Smooth muscle cell (in vitro differentiated cells): ENCODE measurements around the gene HYAL4. TPM values are rescaled to one million over a fixed set of nuclear protein-coding genes. Genes with fewer than 3 reads are reported as not detected.
"Not testable (repeated sequence)": the region's sequence is repeated elsewhere in the genome, so short reads cannot be mapped to it uniquely, and the experiment has no call there.

Experiments used
- DNase-seq: peaks from one replicate; lab custom pipeline; 2025; ENCODE audit not compliant: unreplicated experiment; lab: John Stamatoyannopoulos, UW
- H2AFZ ChIP-seq: fragments of 200-600 bp; sonication (generic); 2 replicates; pipeline ENCODE4 v1.6.0; 2016; ENCODE audit warnings: antibody characterized with exemption, low read depth, mild to moderate bottlenecking
- H3F3A ChIP-seq: fragments of 200-600 bp; sonication (generic); 2 replicates; pipeline ENCODE4 v1.6.0; 2017; ENCODE audit warnings: antibody characterized with exemption, low read depth
- H3K27ac ChIP-seq: fragments of 200-600 bp; sonication (generic); 2 replicates; pipeline ENCODE4 v1.5.1; 2016; ENCODE audit warnings: low read depth, mild to moderate bottlenecking
- H3K27me3 ChIP-seq: fragments of 200-600 bp; sonication (generic); 2 replicates; pipeline ENCODE4 v1.6.1; 2016; ENCODE audit warnings: low read depth, mild to moderate bottlenecking
- H3K36me3 ChIP-seq: fragments of 200-600 bp; sonication (generic); 2 replicates; pipeline ENCODE4 v1.5.1; 2016; ENCODE audit warnings: low read depth
- H3K4me1 ChIP-seq: fragments of 200-600 bp; sonication (generic); 2 replicates; pipeline ENCODE4 v1.5.1; 2016; ENCODE audit warnings: low read depth
- H3K4me2 ChIP-seq: fragments of 200-600 bp; sonication (generic); 2 replicates; pipeline ENCODE4 v1.6.0; 2016; ENCODE audit warnings: mild to moderate bottlenecking
- H3K4me3 ChIP-seq: fragments of 200-600 bp; sonication (generic); 2 replicates; pipeline ENCODE4 v1.5.1; 2016; ENCODE audit warnings: mild to moderate bottlenecking
- H3K79me2 ChIP-seq: fragments of 200-600 bp; sonication (generic); 2 replicates; pipeline ENCODE4 v1.6.0; 2016; ENCODE audit warnings: low read depth, mild to moderate bottlenecking
- H3K9ac ChIP-seq: fragments of 200-600 bp; sonication (generic); 2 replicates; pipeline ENCODE4 v1.6.0; 2016; ENCODE audit warnings: low read depth
- H3K9me3 ChIP-seq: fragments of 200-600 bp; sonication (generic); replicated peaks from 2 replicates; pipeline ENCODE4 v1.5.1; 2016; ENCODE audit warnings: low read depth
- H4K20me1 ChIP-seq: fragments of 200-600 bp; sonication (generic); 2 replicates; pipeline ENCODE4 v1.6.0; 2016; ENCODE audit warnings: low read depth
- WGBS: methylation state at CpG from one replicate; pipeline ENCODE4 v1.1.7; 2016; ENCODE audit warnings: low lambda C conversion rate; 5-methylcytosine and 5-hydroxymethylcytosine counted together
- polyA plus RNA-seq: library from polyadenylated mRNA; unstranded; fragments of >200 nt; fragmentation: Nextera tagmentation; extraction: Ambion mirVana; gene quantifications from 2 replicates; pipeline ENCODE4 v1.2.1, GENCODE V29; 2016
- total RNA-seq: library from RNA; depleted of rRNA; stranded (reverse); fragments of >200 nt; gene quantifications from 2 replicates; pipeline ENCODE4 v1.2.3, GENCODE V29; 2014
- TF ChIP-seq, protein P1 (sequence below): fragments of 200-600 bp; sonication (generic); IDR thresholded peaks from 2 replicates; pipeline ENCODE4 v1.5.1; 2017; ENCODE audit warnings: borderline replicate concordance, mild to moderate bottlenecking, antibody characterized with exemption; ENCODE audit not compliant: insufficient read depth, poor library complexity, severe bottlenecking

Gene HYAL4
- total and polyA plus RNA-seq, 2 experiments from 2014 or later, result not detected

DNA sequence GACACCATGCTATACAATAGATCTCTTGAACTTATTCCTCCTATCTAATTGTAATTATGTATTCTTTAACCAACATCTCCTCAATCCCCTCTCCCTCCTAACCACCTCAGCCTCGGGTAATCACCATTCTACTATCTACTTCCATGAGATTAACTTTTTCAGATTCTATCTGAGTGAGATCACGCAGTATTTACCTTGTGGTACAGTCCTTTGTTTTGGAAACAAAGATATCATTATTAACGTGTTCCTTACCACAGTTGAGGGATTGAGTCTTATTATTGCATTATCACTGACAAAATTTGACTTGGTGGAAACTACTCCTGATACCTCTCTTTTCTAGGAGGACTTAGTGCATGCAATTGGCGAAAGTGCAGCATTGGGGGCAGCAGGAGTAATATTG is 26.0 kb upstream of the HYAL4 start:
- Histone ChIP-seq H3K4me2 (no peak overlapping the region), H2AFZ (no peak overlapping the region), H3K9ac (no peak overlapping the region), H3K36me3 (no peaks in the 10 kb centered on the region), H3K4me3 (no peak overlapping the region), H3K79me2 (no peaks in the 10 kb centered on the region), H3K9me3 (no peaks in the 10 kb centered on the region), H3K4me1 (no peaks in the 10 kb centered on the region), H4K20me1 (no peaks in the 10 kb centered on the region), H3F3A (no peaks in the 10 kb centered on the region), H3K27ac (no peak overlapping the region), H3K27me3 (no peaks in the 10 kb centered on the region)
- no peak for DNase-seq
- WGBS, result 75% methylated on average over 4 of the region's 4 CpGs
- TF ChIP-seq, protein P1, sequence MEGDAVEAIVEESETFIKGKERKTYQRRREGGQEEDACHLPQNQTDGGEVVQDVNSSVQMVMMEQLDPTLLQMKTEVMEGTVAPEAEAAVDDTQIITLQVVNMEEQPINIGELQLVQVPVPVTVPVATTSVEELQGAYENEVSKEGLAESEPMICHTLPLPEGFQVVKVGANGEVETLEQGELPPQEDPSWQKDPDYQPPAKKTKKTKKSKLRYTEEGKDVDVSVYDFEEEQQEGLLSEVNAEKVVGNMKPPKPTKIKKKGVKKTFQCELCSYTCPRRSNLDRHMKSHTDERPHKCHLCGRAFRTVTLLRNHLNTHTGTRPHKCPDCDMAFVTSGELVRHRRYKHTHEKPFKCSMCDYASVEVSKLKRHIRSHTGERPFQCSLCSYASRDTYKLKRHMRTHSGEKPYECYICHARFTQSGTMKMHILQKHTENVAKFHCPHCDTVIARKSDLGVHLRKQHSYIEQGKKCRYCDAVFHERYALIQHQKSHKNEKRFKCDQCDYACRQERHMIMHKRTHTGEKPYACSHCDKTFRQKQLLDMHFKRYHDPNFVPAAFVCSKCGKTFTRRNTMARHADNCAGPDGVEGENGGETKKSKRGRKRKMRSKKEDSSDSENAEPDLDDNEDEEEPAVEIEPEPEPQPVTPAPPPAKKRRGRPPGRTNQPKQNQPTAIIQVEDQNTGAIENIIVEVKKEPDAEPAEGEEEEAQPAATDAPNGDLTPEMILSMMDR, result no peak

DNA sequence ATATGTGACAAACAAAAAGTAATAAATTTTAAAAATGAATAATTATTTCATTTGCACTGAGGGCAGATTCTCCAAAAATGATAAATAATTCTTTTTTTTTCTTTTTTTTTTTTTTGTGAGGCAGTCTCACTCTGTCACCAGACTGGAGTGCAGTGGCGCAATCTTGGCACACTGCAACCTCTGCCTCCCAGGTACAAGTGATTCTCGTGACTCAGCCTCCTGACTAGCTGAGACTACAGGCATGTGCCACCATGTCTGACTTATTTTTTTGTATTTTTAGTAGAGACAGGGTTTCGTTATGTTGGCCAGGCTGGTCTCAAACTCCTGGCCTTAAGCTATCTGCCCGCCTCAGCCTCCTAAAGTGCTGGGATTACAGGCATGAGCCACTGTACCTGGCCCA is 25.2 kb upstream of the HYAL4 start:
- not testable (repeated sequence) for H4K20me1 ChIP-seq, H3K4me3 ChIP-seq, H3K4me2 ChIP-seq, H3F3A ChIP-seq, DNase-seq, H3K36me3 ChIP-seq, H3K9ac ChIP-seq, H3K4me1 ChIP-seq, H2AFZ ChIP-seq, H3K27ac ChIP-seq, H3K79me2 ChIP-seq, H3K9me3 ChIP-seq, H3K27me3 ChIP-seq
- 88% methylated on average over 4 of the region's 4 CpGs for WGBS

DNA sequence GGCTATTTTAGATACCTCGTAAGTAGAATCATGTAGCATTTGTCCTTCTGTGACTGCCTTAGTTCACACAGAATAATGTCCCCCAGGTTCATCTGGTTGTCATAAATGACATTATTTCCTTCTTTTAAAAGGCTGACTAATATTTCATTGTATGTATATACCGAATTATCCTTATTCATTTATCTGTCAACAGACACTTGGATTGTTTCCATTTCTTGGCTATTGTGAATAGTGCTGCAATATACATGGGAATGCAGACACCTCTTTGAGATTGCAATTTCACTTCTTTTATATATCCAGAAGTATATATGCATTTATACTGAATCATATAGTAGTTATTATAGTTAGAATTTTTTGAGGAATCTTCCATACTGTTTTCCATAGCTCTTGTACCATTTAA is 24.1 kb upstream of the HYAL4 start:
- H3K27ac ChIP-seq, result no peak overlapping the region
- TF ChIP-seq, protein P1, result no peak
- H3K79me2 ChIP-seq, result no peaks in the 10 kb centered on the region
- no peaks in the 10 kb centered on the region for H3K36me3 ChIP-seq
- H3K27me3 ChIP-seq, result no peaks in the 10 kb centered on the region
- H3F3A ChIP-seq, result no peaks in the 10 kb centered on the region
- H3K4me3 ChIP-seq, result no peak overlapping the region
- no peak for DNase-seq
- no peaks in the 10 kb centered on the region for H3K9me3 ChIP-seq
- no peak overlapping the region for H3K4me2 ChIP-seq
- H2AFZ ChIP-seq, result no peak overlapping the region
- no peaks in the 10 kb centered on the region for H4K20me1 ChIP-seq
- H3K4me1 ChIP-seq, result no peaks in the 10 kb centered on the region
- 88% methylated on average over 2 of the region's 2 CpGs for WGBS
- no peak overlapping the region for H3K9ac ChIP-seq

DNA sequence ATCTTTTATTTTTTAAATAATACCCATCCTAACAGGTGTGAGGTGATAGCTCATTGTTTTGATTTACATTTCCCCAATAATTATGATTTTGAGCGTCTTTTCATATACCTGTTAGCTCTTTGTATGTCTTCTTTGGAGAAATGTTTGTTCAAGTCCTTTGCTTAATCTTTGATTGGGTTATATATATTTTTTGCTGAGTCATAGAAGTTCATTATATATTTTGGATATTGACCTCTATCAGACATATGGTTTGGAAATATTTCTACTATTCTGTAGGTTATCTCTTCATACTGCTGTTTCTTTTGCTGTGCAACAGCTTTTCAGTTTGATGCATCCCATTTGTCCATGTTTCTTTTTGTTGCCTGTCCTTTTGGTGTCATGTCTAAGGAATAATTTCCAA is 23.6 kb upstream of the HYAL4 start:
- Histone ChIP-seq H3K9me3 (no peaks in the 10 kb centered on the region), H2AFZ (no peak overlapping the region), H3K27ac (no peak overlapping the region), H3K27me3 (no peaks in the 10 kb centered on the region), H3K9ac (no peak overlapping the region), H3K79me2 (no peaks in the 10 kb centered on the region), H3K4me2 (no peak overlapping the region), H3F3A (no peaks in the 10 kb centered on the region), H4K20me1 (no peaks in the 10 kb centered on the region), H3K4me1 (no peaks in the 10 kb centered on the region), H3K4me3 (no peak overlapping the region), H3K36me3 (no peaks in the 10 kb centered on the region)
- TF ChIP-seq, protein P1, result no peak
- no peak for DNase-seq
- 88% methylated on average over 1 of the region's 1 CpG for WGBS
